Neural progenitor cell (in vitro differentiated cells): ENCODE data around the gene IFITM2.

ENCODE experiments used
- CTCF ChIP-seq: fragments of 200-600 bp; sonication (generic); IDR thresholded peaks from 2 replicates; pipeline ENCODE4 v1.5.1; 2017; ENCODE audit warnings: antibody characterized with exemption, mild to moderate bottlenecking
- EZH2phosphoT487 ChIP-seq: fragments of 200-600 bp; sonication (generic); IDR thresholded peaks from 2 replicates; pipeline ENCODE4 v1.6.1; 2017; ENCODE audit warnings: antibody characterized with exemption

GRCh38 chr11:285021-285893 lies 22.4 kb upstream of the IFITM2 start:
- TF ChIP-seq CTCF (no peak), EZH2phosphoT487 (no peak)
